WTC11 (cell line): Measurements from ENCODE around the gene SPINK8. TPM values are rescaled to one million over a fixed set of nuclear protein-coding genes. Genes with fewer than 3 reads are reported as not detected.

Experiments
- ATAC-seq: fragments of 200-7000 bp; cut with Tn5 transposase; 2 replicates; pipeline ENCODE4 v1.10.0; 2021; ENCODE audit warnings: mild to moderate bottlenecking, moderate library complexity
- CTCF ChIA-PET: fragments of 300-600 bp; sonication (Branson Sonifier 250); formaldehyde crosslinking; loops from one replicate; lab custom pipeline; 2021; ENCODE audit warnings: antibody characterized with exemption; lab: Charles Lee
- POLR2A ChIA-PET: fragments of 350-600 bp; sonication (Branson Sonifier 250); formaldehyde crosslinking; loops from one replicate; lab custom pipeline; 2021; ENCODE audit warnings: antibody characterized with exemption; lab: Charles Lee
- DNase-seq: peaks from one replicate; pipeline ENCODE4 v3.0.0; 2021; ENCODE audit warnings: low spot score
- H3K27ac Mint-ChIP-seq: 2 replicates; pipeline ENCODE4 v1.8.0; 2021; ENCODE audit warnings: mixed read lengths
- H3K27me3 Mint-ChIP-seq: 2 replicates; pipeline ENCODE4 v1.8.0; 2021; ENCODE audit warnings: low read depth, mild to moderate bottlenecking, moderate library complexity, mixed read lengths
- H3K36me3 Mint-ChIP-seq: 2 replicates; pipeline ENCODE4 v1.8.0; 2021; ENCODE audit warnings: mixed read lengths
- H3K4me1 Mint-ChIP-seq: 2 replicates; pipeline ENCODE4 v1.8.0; 2022; ENCODE audit warnings: mixed read lengths
- H3K4me3 Mint-ChIP-seq: 2 replicates; pipeline ENCODE4 v1.8.0; 2021; ENCODE audit warnings: mild to moderate bottlenecking, moderate library complexity, mixed read lengths
- H3K9me3 Mint-ChIP-seq: 2 replicates; pipeline ENCODE4 v1.8.0; 2021; ENCODE audit warnings: mixed read lengths
- CREM ChIP-seq: sonication (generic); formaldehyde crosslinking; IDR thresholded peaks from 2 replicates; pipeline ENCODE4 v1.8.1; 2022; ENCODE audit warnings: mild to moderate bottlenecking, missing genetic modification reagents, moderate library complexity
- FOXP1 ChIP-seq: sonication (generic); formaldehyde crosslinking; IDR thresholded peaks from 2 replicates; pipeline ENCODE4 v1.8.0; 2022; ENCODE audit warnings: missing genetic modification reagents, mild to moderate bottlenecking, moderate library complexity, borderline replicate concordance
- GTF2I ChIP-seq: fragments of 250-450 bp; sonication (Bioruptor Pico); conservative IDR thresholded peaks from 2 replicates; pipeline ENCODE4 v1.4.0; 2021; ENCODE audit warnings: mild to moderate bottlenecking
- NFYB ChIP-seq: sonication (generic); formaldehyde crosslinking; conservative IDR thresholded peaks from 2 replicates; pipeline ENCODE4 v1.8.0; 2022; ENCODE audit warnings: low read depth, missing genetic modification reagents
- NR1H2 ChIP-seq: sonication (generic); formaldehyde crosslinking; IDR thresholded peaks from 2 replicates; pipeline ENCODE4 v1.9.0; 2021; ENCODE audit warnings: mild to moderate bottlenecking, moderate library complexity, missing genetic modification reagents
- OVOL2 ChIP-seq: fragments of 250-450 bp; sonication (Bioruptor Pico); IDR thresholded peaks from 2 replicates; pipeline ENCODE4 v1.9.0; 2021; ENCODE audit warnings: mild to moderate bottlenecking, borderline replicate concordance
- SOX15 ChIP-seq: fragments of 250-450 bp; sonication (Bioruptor Pico); IDR thresholded peaks from 2 replicates; pipeline ENCODE4 v1.9.0; 2021; ENCODE audit warnings: mild to moderate bottlenecking
- TCF7 ChIP-seq: sonication (generic); formaldehyde crosslinking; IDR thresholded peaks from 2 replicates; pipeline ENCODE4 v1.8.0; 2022; ENCODE audit warnings: mild to moderate bottlenecking, low read depth, missing genetic modification reagents, moderate library complexity
- TEAD4 ChIP-seq: sonication (generic); formaldehyde crosslinking; IDR thresholded peaks from 2 replicates; pipeline ENCODE4 v1.8.0; 2022; ENCODE audit warnings: mild to moderate bottlenecking, missing genetic modification reagents
- ZBTB21 ChIP-seq: sonication (generic); formaldehyde crosslinking; IDR thresholded peaks from 2 replicates; pipeline ENCODE4 v1.8.1; 2023; ENCODE audit warnings: mild to moderate bottlenecking, missing genetic modification reagents, borderline replicate concordance
- ZNF263 ChIP-seq: sonication (generic); formaldehyde crosslinking; IDR thresholded peaks from 2 replicates; pipeline ENCODE4 v1.8.1; 2022; ENCODE audit warnings: low read depth, mild to moderate bottlenecking, moderate library complexity, missing genetic modification reagents
- ZNF317 ChIP-seq: sonication (generic); formaldehyde crosslinking; IDR thresholded peaks from 2 replicates; pipeline ENCODE4 v1.8.1; 2023; ENCODE audit warnings: low read depth, mild to moderate bottlenecking, moderate library complexity, missing genetic modification reagents, borderline replicate concordance
- ZNF671 ChIP-seq: fragments of 250-450 bp; sonication (Bioruptor Pico); IDR thresholded peaks from 2 replicates; pipeline ENCODE4 v1.8.0; 2021; ENCODE audit warnings: mild to moderate bottlenecking
- total RNA-seq: library from RNA; stranded (reverse); gene quantifications from 3 replicates; pipeline ENCODE4 v1.2.3, GENCODE V29; 2021
- TF ChIP-seq, protein P1 (sequence below): fragments of 250-450 bp; sonication (Bioruptor Pico); IDR thresholded peaks from 2 replicates; pipeline ENCODE4 v1.9.0; 2021; ENCODE audit warnings: mild to moderate bottlenecking
- TF ChIP-seq, protein P2 (sequence below): sonication (generic); formaldehyde crosslinking; IDR thresholded peaks from 2 replicates; pipeline ENCODE4 v1.8.1; 2023; ENCODE audit warnings: mild to moderate bottlenecking, missing genetic modification reagents
- TF ChIP-seq, protein P3 (sequence below): fragments of 200-600 bp; IDR thresholded peaks from 2 replicates; pipeline ENCODE4 v1.8.0; 2022; ENCODE audit warnings: antibody characterized with exemption
- TF ChIP-seq, protein P4 (sequence below): sonication (generic); formaldehyde crosslinking; IDR thresholded peaks from 2 replicates; pipeline ENCODE4 v1.8.1; 2022; ENCODE audit warnings: mild to moderate bottlenecking, moderate library complexity, missing genetic modification reagents
- TF ChIP-seq, protein P5 (sequence below): fragments of 250-450 bp; sonication (Bioruptor Pico); IDR thresholded peaks from 2 replicates; pipeline ENCODE4 v2.1.2; 2022; ENCODE audit warnings: mild to moderate bottlenecking, moderate library complexity
- TF ChIP-seq, protein P6 (sequence below): sonication (generic); formaldehyde crosslinking; conservative IDR thresholded peaks from 2 replicates; pipeline ENCODE4 v1.8.1; 2023; ENCODE audit warnings: mild to moderate bottlenecking, low read depth, missing genetic modification reagents, moderate library complexity
- TF ChIP-seq, protein P7 (sequence below): fragments of 250-450 bp; sonication (Bioruptor Pico); IDR thresholded peaks from 2 replicates; pipeline ENCODE4 v1.9.0; 2021; ENCODE audit warnings: moderate library complexity, mild to moderate bottlenecking, inconsistent platforms, borderline replicate concordance
- TF ChIP-seq, protein P8 (sequence below): sonication (generic); formaldehyde crosslinking; IDR thresholded peaks from 2 replicates; pipeline ENCODE4 v1.8.0; 2022; ENCODE audit warnings: mild to moderate bottlenecking, missing genetic modification reagents
- TF ChIP-seq, protein P9 (sequence below): sonication (generic); formaldehyde crosslinking; IDR thresholded peaks from 2 replicates; pipeline ENCODE4 v1.8.0; 2022; ENCODE audit warnings: mild to moderate bottlenecking, missing genetic modification reagents
- TF ChIP-seq, protein P10 (sequence below): sonication (generic); formaldehyde crosslinking; IDR thresholded peaks from 2 replicates; pipeline ENCODE4 v1.8.0; 2022; ENCODE audit warnings: mild to moderate bottlenecking, missing genetic modification reagents

Gene SPINK8
- total RNA-seq, 1 experiment from 2014 or later: not detected

DNA sequence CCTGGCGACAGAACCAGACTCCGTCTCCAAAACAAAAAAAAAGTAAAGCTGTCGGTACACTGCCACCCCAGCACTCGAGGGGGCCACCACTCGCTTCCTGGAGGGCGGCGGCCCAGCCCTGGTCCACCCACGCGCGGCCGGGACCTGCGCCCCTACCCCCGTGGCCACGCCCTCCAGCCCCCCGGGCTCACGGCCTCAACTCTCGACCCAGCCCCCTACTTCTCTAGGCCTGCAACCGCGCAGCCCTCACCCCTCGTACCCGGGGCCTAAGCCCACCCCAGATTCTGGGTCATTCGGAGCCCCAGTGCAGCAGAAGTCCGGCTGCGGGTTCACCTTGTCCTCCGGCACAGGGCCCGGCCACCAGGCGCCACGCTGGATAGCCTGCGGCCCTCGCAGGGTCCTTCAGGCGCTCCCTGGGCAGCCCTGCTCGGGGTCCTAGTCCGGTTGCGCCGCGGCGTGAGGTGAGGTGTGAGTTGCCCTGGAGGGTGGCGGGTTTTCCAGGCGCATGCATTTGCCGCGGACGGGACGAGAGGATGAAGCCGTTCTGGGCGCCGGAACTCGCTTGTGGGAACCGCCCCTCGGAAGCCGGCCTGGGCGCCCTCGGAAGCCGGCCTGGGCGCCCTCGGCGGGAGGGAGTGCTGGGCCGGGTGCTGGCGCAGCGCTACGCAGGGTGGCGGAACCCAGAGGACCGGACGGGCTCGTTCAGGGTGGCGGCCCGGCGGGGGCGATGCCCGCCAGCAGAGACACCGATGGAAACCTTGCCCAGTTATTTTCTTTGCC lies 32.3 kb downstream of the SPINK8 start, which contains the start of gene NME6:
Gene NME6, minus strand, starts transcription at position 348 of the 780 bp plus-strand sequence.
- ATAC-seq (peak; percentile 93), DNase-seq (peak; percentile 93)
- ChIA-PET POLR2A (interaction anchor here (0.5 to 0.6 kb wide), 2 partner anchors 66 to 132 kb away, joined by 3 to 4 read pairs; no protein-coding TSS in a partner anchor), CTCF (interaction anchor here (0.8 to 1.6 kb wide), 6 partner anchors 22 to 135 kb away, joined by 3 to 18 read pairs (median 4); no protein-coding TSS in a partner anchor)
- Mint-ChIP-seq H3K27ac (peak within 1 kb of the TSS; percentile 84), H3K4me3 (peak within 1 kb of the TSS; percentile 85), H3K4me1 (peaks cover 19% of the 10 kb centered on the region), H3K9me3 (no peaks in the 10 kb centered on the region), H3K36me3 (peaks cover 19% of the 10 kb centered on the region), H3K27me3 (peaks cover 20% of the 10 kb centered on the region)
- peak; percentile 54 for TF ChIP-seq ZNF263 (CRISPR knock-in tag)
- no peak for TF ChIP-seq TEAD4
- TF ChIP-seq, protein P1, sequence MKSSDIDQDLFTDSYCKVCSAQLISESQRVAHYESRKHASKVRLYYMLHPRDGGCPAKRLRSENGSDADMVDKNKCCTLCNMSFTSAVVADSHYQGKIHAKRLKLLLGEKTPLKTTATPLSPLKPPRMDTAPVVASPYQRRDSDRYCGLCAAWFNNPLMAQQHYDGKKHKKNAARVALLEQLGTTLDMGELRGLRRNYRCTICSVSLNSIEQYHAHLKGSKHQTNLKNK (CRISPR knock-in tag): no peak
- TF ChIP-seq FOXP1 (CRISPR knock-in tag): peak; percentile 97
- TF ChIP-seq, protein P2, sequence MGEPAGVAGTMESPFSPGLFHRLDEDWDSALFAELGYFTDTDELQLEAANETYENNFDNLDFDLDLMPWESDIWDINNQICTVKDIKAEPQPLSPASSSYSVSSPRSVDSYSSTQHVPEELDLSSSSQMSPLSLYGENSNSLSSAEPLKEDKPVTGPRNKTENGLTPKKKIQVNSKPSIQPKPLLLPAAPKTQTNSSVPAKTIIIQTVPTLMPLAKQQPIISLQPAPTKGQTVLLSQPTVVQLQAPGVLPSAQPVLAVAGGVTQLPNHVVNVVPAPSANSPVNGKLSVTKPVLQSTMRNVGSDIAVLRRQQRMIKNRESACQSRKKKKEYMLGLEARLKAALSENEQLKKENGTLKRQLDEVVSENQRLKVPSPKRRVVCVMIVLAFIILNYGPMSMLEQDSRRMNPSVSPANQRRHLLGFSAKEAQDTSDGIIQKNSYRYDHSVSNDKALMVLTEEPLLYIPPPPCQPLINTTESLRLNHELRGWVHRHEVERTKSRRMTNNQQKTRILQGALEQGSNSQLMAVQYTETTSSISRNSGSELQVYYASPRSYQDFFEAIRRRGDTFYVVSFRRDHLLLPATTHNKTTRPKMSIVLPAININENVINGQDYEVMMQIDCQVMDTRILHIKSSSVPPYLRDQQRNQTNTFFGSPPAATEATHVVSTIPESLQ (CRISPR knock-in tag): no peak
- TF ChIP-seq GTF2I (CRISPR knock-in tag): no peak
- TF ChIP-seq, protein P3, sequence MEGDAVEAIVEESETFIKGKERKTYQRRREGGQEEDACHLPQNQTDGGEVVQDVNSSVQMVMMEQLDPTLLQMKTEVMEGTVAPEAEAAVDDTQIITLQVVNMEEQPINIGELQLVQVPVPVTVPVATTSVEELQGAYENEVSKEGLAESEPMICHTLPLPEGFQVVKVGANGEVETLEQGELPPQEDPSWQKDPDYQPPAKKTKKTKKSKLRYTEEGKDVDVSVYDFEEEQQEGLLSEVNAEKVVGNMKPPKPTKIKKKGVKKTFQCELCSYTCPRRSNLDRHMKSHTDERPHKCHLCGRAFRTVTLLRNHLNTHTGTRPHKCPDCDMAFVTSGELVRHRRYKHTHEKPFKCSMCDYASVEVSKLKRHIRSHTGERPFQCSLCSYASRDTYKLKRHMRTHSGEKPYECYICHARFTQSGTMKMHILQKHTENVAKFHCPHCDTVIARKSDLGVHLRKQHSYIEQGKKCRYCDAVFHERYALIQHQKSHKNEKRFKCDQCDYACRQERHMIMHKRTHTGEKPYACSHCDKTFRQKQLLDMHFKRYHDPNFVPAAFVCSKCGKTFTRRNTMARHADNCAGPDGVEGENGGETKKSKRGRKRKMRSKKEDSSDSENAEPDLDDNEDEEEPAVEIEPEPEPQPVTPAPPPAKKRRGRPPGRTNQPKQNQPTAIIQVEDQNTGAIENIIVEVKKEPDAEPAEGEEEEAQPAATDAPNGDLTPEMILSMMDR: no peak
- TF ChIP-seq, protein P4, sequence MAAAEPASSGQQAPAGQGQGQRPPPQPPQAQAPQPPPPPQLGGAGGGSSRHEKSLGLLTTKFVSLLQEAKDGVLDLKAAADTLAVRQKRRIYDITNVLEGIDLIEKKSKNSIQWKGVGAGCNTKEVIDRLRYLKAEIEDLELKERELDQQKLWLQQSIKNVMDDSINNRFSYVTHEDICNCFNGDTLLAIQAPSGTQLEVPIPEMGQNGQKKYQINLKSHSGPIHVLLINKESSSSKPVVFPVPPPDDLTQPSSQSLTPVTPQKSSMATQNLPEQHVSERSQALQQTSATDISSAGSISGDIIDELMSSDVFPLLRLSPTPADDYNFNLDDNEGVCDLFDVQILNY (CRISPR knock-in tag): peak; percentile 91; the same call in 1 of the 2 replicates
- TF ChIP-seq, protein P5, sequence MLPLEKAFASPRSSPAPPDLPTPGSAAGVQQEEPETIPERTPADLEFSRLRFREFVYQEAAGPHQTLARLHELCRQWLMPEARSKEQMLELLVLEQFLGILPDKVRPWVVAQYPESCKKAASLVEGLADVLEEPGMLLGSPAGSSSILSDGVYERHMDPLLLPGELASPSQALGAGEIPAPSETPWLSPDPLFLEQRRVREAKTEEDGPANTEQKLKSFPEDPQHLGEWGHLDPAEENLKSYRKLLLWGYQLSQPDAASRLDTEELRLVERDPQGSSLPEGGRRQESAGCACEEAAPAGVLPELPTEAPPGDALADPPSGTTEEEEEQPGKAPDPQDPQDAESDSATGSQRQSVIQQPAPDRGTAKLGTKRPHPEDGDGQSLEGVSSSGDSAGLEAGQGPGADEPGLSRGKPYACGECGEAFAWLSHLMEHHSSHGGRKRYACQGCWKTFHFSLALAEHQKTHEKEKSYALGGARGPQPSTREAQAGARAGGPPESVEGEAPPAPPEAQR (CRISPR knock-in tag): no peak
- peak; percentile 90 for TF ChIP-seq CREM (CRISPR knock-in tag)
- TF ChIP-seq, protein P6, sequence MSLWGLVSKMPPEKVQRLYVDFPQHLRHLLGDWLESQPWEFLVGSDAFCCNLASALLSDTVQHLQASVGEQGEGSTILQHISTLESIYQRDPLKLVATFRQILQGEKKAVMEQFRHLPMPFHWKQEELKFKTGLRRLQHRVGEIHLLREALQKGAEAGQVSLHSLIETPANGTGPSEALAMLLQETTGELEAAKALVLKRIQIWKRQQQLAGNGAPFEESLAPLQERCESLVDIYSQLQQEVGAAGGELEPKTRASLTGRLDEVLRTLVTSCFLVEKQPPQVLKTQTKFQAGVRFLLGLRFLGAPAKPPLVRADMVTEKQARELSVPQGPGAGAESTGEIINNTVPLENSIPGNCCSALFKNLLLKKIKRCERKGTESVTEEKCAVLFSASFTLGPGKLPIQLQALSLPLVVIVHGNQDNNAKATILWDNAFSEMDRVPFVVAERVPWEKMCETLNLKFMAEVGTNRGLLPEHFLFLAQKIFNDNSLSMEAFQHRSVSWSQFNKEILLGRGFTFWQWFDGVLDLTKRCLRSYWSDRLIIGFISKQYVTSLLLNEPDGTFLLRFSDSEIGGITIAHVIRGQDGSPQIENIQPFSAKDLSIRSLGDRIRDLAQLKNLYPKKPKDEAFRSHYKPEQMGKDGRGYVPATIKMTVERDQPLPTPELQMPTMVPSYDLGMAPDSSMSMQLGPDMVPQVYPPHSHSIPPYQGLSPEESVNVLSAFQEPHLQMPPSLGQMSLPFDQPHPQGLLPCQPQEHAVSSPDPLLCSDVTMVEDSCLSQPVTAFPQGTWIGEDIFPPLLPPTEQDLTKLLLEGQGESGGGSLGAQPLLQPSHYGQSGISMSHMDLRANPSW (CRISPR knock-in tag): no peak
- TF ChIP-seq NR1H2 (CRISPR knock-in tag): no peak
- TF ChIP-seq OVOL2 (CRISPR knock-in tag): no peak
- TF ChIP-seq, protein P7, sequence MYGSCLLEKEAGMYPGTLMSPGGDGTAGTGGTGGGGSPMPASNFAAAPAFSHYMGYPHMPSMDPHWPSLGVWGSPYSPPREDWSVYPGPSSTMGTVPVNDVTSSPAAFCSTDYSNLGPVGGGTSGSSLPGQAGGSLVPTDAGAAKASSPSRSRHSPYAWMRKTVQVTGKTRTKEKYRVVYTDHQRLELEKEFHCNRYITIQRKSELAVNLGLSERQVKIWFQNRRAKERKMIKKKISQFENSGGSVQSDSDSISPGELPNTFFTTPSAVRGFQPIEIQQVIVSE (CRISPR knock-in tag): no peak
- peak; percentile 55 for TF ChIP-seq NFYB (CRISPR knock-in tag)
- 0 out of 2 replicates have a peak, but pooled peaks have one; percentile 64 for TF ChIP-seq TCF7 (CRISPR knock-in tag)
- TF ChIP-seq, protein P8, sequence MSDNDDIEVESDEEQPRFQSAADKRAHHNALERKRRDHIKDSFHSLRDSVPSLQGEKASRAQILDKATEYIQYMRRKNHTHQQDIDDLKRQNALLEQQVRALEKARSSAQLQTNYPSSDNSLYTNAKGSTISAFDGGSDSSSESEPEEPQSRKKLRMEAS: peak; percentile 97
- TF ChIP-seq, protein P9, sequence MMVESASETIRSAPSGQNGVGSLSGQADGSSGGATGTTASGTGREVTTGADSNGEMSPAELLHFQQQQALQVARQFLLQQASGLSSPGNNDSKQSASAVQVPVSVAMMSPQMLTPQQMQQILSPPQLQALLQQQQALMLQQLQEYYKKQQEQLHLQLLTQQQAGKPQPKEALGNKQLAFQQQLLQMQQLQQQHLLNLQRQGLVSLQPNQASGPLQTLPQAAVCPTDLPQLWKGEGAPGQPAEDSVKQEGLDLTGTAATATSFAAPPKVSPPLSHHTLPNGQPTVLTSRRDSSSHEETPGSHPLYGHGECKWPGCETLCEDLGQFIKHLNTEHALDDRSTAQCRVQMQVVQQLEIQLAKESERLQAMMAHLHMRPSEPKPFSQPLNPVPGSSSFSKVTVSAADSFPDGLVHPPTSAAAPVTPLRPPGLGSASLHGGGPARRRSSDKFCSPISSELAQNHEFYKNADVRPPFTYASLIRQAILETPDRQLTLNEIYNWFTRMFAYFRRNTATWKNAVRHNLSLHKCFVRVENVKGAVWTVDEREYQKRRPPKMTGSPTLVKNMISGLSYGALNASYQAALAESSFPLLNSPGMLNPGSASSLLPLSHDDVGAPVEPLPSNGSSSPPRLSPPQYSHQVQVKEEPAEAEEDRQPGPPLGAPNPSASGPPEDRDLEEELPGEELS (CRISPR knock-in tag): peak; percentile 57; the same call in 1 of the 2 replicates
- TF ChIP-seq, protein P10, sequence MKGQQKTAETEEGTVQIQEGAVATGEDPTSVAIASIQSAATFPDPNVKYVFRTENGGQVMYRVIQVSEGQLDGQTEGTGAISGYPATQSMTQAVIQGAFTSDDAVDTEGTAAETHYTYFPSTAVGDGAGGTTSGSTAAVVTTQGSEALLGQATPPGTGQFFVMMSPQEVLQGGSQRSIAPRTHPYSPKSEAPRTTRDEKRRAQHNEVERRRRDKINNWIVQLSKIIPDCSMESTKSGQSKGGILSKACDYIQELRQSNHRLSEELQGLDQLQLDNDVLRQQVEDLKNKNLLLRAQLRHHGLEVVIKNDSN (CRISPR knock-in tag): no peak; the same call in 1 of the 2 replicates
- TF ChIP-seq ZNF317: no peak
- no peak for TF ChIP-seq SOX15 (CRISPR knock-in tag)
- peak; percentile 76; the same call in 1 of the 2 replicates for TF ChIP-seq ZBTB21 (CRISPR knock-in tag)
- TF ChIP-seq ZNF671 (CRISPR knock-in tag): no peak
